Mammary epithelial cell (primary cell): Measurements from ENCODE around the gene CDC6.

Source experiments
- EZH2 ChIP-seq: IDR thresholded peaks from 2 replicates; pipeline ENCODE4 v1.6.1; 2012; ENCODE audit warnings: low read length, inconsistent platforms, borderline replicate concordance
- TF ChIP-seq, protein P1 (sequence below), 2 donors: IDR thresholded peaks in 1 of 2; conservative IDR thresholded peaks in 1 of 2; 2 replicates each; pipeline ENCODE4 v1.5.1; 2011 to 2012; ENCODE audit warnings: inconsistent platforms in 2 of 2, low read length in 2 of 2, mild to moderate bottlenecking in 2 of 2, control low read depth in 1 of 2, low read depth in 1 of 2; ENCODE audit not compliant: insufficient read depth in 1 of 2; ENCODE audit errors: extremely low read depth in 1 of 2

DNA sequence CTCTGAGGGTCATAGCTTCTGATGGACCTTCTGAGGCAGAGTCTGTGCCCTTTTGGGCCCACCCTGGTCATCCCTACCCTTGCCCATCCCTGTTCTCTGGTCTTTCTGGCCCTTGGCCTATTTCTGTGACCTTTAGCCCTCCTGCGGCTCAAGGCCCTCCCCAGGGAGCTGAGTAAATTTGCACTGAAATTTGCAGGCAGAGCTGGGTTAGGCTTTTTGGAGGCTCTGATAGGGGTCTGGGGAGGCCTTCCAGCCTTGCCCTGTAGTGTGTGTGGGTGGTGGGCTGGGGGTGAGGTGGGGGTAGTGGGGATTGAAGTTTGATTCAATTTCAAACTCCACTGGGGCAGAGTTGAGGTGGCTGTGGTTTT lies 39.1 kb downstream of the CDC6 start:
- TF ChIP-seq, protein P1, sequence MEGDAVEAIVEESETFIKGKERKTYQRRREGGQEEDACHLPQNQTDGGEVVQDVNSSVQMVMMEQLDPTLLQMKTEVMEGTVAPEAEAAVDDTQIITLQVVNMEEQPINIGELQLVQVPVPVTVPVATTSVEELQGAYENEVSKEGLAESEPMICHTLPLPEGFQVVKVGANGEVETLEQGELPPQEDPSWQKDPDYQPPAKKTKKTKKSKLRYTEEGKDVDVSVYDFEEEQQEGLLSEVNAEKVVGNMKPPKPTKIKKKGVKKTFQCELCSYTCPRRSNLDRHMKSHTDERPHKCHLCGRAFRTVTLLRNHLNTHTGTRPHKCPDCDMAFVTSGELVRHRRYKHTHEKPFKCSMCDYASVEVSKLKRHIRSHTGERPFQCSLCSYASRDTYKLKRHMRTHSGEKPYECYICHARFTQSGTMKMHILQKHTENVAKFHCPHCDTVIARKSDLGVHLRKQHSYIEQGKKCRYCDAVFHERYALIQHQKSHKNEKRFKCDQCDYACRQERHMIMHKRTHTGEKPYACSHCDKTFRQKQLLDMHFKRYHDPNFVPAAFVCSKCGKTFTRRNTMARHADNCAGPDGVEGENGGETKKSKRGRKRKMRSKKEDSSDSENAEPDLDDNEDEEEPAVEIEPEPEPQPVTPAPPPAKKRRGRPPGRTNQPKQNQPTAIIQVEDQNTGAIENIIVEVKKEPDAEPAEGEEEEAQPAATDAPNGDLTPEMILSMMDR (conservative IDR thresholded peaks at IDR 0.05 in 1 of 2, IDR thresholded peaks at IDR 0.05 in 1 of 2; ENCODE audit: extremely low read depth in 1 of 2, insufficient read depth in 1 of 2, low read depth in 1 of 2, low read length in 2 of 2), result no peak
- TF ChIP-seq EZH2, result no peak
